Measurements from ENCODE around the gene SYMPK. TPM values are rescaled to one million over a fixed set of nuclear protein-coding genes. Genes with fewer than 3 reads are reported as not detected.
"Not testable (repeated sequence)": the region's sequence is repeated elsewhere in the genome, so short reads cannot be mapped to it uniquely, and the experiment has no call there.

SYMPK gene
- polyA plus RNA-seq, 1 donor, result 34.5 TPM

- DNase-seq (ENCODE audit: low read depth), result no peak
These were observed 58.6 kb downstream of the SYMPK start for GRCh38 chr19:45804140-45804958.

- no peak for DNase-seq (ENCODE audit: low read depth)
These were observed 61.3 kb downstream of the SYMPK start for GRCh38 chr19:45801603-45802175.

GRCh38 chr19:45800070-45800553 lies 62.8 kb downstream of the SYMPK start:
- DNase-seq (ENCODE audit: low read depth), result no peak

GRCh38 chr19:45799541-45799940 lies 63.4 kb downstream of the SYMPK start:
- DNase-seq (ENCODE audit: low read depth), result not testable (repeated sequence)

- no peak for DNase-seq (ENCODE audit: low read depth)
These were observed 63.9 kb downstream of the SYMPK start for GRCh38 chr19:45798995-45799517.

GRCh38 chr19:45794627-45795026 lies 68.3 kb downstream of the SYMPK start:
- DNase-seq (ENCODE audit: low read depth), result no peak

GRCh38 chr19:45793876-45794275 lies 69.1 kb downstream of the SYMPK start:
- no peak for DNase-seq (ENCODE audit: low read depth)

- no peak for DNase-seq (ENCODE audit: low read depth)
These were observed 69.8 kb downstream of the SYMPK start for GRCh38 chr19:45793178-45793564.

- peak; percentile 95 for DNase-seq (ENCODE audit: low read depth)
These were observed 70.3 kb downstream of the SYMPK start, which contains the start of gene DMWD for GRCh38 chr19:45792470-45793177. DMWD (minus strand) TSS chr19:45792845; CDS start chr19:45792756, 89 bp downstream.

GRCh38 chr19:45791744-45792469 lies 71.0 kb downstream of the SYMPK start:
- DNase-seq (ENCODE audit: low read depth), result no peak

GRCh38 chr19:45790942-45791341 lies 72.0 kb downstream of the SYMPK start:
- no peak for DNase-seq (ENCODE audit: low read depth)

- no peak for DNase-seq (ENCODE audit: low read depth)
These were observed 73.7 kb downstream of the SYMPK start for GRCh38 chr19:45789035-45789786.

- DNase-seq (ENCODE audit: low read depth), result no peak
These were observed 76.4 kb downstream of the SYMPK start for GRCh38 chr19:45786533-45786894.

GRCh38 chr19:45785781-45786532 lies 77.0 kb downstream of the SYMPK start:
- DNase-seq (ENCODE audit: low read depth), result no peak

GRCh38 chr19:45785097-45785496 lies 77.8 kb downstream of the SYMPK start:
- DNase-seq (ENCODE audit: low read depth), result no peak

- DNase-seq (ENCODE audit: low read depth), result no peak
These were observed 78.9 kb downstream of the SYMPK start for GRCh38 chr19:45784096-45784495.

GRCh38 chr19:45782820-45783785 lies 79.8 kb downstream of the SYMPK start:
- no peak for DNase-seq (ENCODE audit: low read depth)

GRCh38 chr19:45782162-45782691 lies 80.7 kb downstream of the SYMPK start, which contains the start of gene DMPK:
DMPK (minus strand) TSS chr19:45782490; CDS start chr19:45782352, 138 bp downstream.
- no peak for DNase-seq (ENCODE audit: low read depth)

All from forelimb muscle (tissue), 1 donor.